Measurements from ENCODE around the gene KBTBD8. TPM values are rescaled to one million over a fixed set of nuclear protein-coding genes. Genes with fewer than 3 reads are reported as not detected.

Gene KBTBD8
- total and polyA plus RNA-seq, 4 donors: 3.0 to 17.1 (median 4.0) TPM

DNA sequence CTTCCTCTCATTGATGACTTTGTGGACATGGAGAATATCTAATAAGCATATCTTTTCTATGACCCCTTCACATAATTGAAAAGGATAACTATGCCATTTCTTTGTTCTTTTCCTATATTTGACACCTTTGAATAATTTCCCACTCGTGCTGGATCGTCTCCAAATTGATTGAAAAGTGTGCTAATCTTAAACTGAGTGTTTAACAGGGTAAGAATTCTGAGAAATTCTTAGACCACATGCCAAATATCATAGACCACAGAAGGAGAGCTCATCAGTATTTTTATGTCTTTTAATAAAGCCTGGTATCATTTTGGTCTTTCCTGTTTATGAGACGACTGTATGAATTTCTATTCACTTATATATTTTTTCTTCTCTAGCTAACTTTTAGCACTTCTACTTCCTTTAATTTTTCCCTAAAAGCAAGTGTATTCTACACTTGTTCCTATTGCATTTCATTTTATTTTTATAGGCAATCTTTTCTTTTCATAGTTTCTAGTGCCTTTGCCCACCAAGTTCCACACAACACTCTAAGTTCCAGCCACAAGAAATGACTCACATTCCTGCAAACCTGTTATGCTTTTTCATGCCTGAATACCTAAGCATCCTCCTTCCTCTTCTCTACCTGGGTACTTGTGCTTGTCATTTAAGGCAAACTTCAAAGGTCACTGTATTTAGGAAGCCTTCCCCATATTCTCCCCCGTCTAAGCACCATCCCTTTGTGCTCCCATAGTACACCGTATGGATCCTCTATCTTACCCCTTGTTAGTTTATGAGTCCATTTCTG lies 30.1 kb downstream of the KBTBD8 start:
- no peak for DNase-seq (ENCODE audit: low read depth in 4 of 6, low spot score in 6 of 6)
- WGBS (ENCODE audit: insufficient coverage): no CpG with 5 or more reads among the region's 5 CpGs
- Histone ChIP-seq H3K27ac (ENCODE audit: low read depth, low read length) (no peak overlapping the region), H3K9me3 (ENCODE audit: control insufficient read depth, insufficient read depth, low read length) (no peaks in the 10 kb centered on the region), H3K36me3 (ENCODE audit: control insufficient read depth, insufficient read depth, low read length) (no peaks in the 10 kb centered on the region), H3K4me1 (ENCODE audit: control insufficient read depth, insufficient read depth, low read length) (no peaks in the 10 kb centered on the region), H3K27me3 (ENCODE audit: control insufficient read depth, insufficient read depth, low read length) (no peaks in the 10 kb centered on the region), H3K4me3 (ENCODE audit: low read depth, low read length) (no peak overlapping the region)

DNA sequence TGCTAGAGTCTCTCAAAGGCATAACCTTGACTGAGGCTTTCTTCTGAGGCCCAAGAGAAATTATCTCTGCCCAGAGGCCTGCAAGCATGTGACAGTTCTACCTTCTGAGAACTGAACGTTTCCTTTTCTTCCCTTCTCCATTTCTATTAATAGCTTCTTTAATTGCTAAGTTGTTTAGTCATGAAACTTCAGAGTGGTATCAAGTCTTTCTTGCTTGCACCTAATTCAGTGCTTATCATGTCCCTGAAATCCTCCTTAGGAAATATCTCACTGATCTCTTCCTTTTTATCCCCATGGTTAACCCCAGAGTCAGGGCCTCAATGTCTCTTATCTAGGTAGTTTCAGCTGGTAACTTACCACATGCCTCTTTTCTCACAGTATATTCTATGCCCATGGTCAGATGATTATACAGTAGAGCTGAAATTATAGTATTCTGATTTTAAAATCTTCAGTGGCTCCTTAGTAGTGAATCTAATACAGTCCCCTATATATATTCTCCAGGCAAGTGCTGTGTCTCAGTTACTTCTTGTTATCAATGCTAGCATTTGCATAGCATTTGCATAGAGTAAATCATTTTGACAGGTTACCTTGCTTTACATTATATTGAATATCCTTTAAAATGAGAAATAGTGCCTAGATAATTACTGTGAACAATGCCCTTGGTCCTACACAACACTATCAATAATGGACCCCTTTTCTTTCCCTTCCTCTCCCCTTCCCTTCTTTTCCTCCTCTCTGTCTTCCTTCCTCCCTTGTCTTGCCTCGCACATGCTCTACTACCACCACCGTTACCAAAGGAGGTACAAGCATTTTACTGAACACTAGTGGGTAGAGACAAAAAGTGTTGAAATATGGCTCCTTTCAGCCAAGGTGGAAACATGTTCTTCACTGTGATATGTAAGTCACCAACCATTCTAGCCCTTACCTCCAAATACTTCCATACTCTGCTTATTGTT lies 33.0 kb downstream of the KBTBD8 start:
- Histone ChIP-seq H3K27me3 (ENCODE audit: control insufficient read depth, insufficient read depth, low read length) (no peaks in the 10 kb centered on the region), H3K27ac (ENCODE audit: low read depth, low read length) (no peak overlapping the region), H3K36me3 (ENCODE audit: control insufficient read depth, insufficient read depth, low read length) (no peaks in the 10 kb centered on the region), H3K4me1 (ENCODE audit: control insufficient read depth, insufficient read depth, low read length) (no peaks in the 10 kb centered on the region), H3K4me3 (ENCODE audit: low read depth, low read length) (no peak overlapping the region), H3K9me3 (ENCODE audit: control insufficient read depth, insufficient read depth, low read length) (no peaks in the 10 kb centered on the region)
- 60% methylated on average over 1 of the region's 3 CpGs for WGBS (ENCODE audit: insufficient coverage)
- DNase-seq (ENCODE audit: low read depth in 4 of 6, low spot score in 6 of 6): no peak

DNA sequence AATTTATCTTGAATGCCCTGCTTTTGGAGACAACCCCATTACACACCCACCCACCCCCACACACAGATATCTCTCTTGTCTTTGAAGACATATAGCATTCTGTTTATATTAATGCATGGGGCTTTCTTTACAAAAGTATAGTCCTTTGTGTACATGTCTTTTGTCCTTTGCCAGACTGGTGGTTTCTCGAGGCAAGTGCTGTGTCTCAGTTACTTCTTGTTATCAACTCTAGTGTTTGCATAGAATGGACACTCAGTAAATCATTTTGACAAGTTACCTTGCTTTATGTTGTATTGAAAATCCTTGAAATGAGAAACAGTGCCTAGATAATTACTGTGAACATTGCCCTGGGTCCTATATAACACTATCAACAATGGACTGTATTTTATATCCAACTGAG lies 33.9 kb downstream of the KBTBD8 start:
- DNase-seq (ENCODE audit: low read depth in 4 of 6, low spot score in 6 of 6): no peak

DNA sequence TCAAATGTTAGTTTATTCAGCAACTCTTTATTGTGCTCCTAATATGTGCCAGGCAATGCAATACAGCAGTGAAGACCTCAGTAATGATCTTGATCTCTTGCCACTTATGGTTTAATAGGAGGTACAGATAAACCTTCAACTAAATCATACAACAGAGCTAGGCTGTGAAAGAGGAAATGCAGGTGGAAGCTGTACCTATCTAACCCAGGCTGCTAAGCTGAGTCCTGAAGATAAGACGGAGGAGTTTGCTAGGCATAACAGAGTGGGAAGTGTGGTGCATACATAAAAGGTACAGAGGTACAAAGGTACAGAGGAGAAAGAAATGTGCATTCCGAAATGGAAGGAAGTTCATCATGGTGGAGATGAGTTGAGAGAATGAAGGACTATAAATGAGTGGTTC lies 35.0 kb downstream of the KBTBD8 start:
- WGBS (ENCODE audit: insufficient coverage): 86% methylated on average over 2 of the region's 2 CpGs

More for the DNA sequence above, 33.9 kb downstream of the KBTBD8 start:
- Histone ChIP-seq H3K4me1 (ENCODE audit: control insufficient read depth, insufficient read depth, low read length) (no peaks in the 10 kb centered on the region), H3K4me3 (ENCODE audit: low read depth, low read length) (no peak overlapping the region), H3K36me3 (ENCODE audit: control insufficient read depth, insufficient read depth, low read length) (no peaks in the 10 kb centered on the region), H3K9me3 (ENCODE audit: control insufficient read depth, insufficient read depth, low read length) (no peaks in the 10 kb centered on the region), H3K27me3 (ENCODE audit: control insufficient read depth, insufficient read depth, low read length) (no peaks in the 10 kb centered on the region), H3K27ac (ENCODE audit: low read depth, low read length) (no peak overlapping the region)
- WGBS (ENCODE audit: insufficient coverage): no CpG with 5 or more reads among the region's 1 CpG

DNA sequence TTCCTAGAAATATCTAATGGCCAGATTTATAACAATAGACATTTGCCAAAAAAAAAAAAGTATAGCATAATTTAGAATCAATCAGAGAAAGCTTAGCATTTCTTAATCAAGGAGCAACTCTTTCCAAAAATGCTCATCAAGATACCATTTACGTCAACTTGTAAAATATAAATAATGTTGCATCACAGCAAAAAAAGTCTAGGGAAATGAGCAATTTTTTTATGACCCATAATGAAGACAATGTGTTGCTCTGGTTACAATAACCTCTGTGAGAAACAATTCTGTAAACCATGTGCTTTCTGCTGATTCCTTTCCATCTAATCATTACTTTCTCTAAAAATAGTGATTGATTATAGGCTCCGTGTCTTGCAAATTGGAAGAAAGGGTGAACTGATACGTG lies 36.3 kb downstream of the KBTBD8 start:
- 60% methylated on average over 1 of the region's 3 CpGs for WGBS (ENCODE audit: insufficient coverage)
- no peak for DNase-seq (ENCODE audit: low read depth in 4 of 6, low spot score in 6 of 6)
- H3K27me3 ChIP-seq (ENCODE audit: control insufficient read depth, insufficient read depth, low read length): no peaks in the 10 kb centered on the region

More for the DNA sequence above, 35.0 kb downstream of the KBTBD8 start:
- no peak overlapping the region for H3K27ac ChIP-seq (ENCODE audit: low read depth, low read length)
- H3K9me3 ChIP-seq (ENCODE audit: control insufficient read depth, insufficient read depth, low read length): no peaks in the 10 kb centered on the region
- no peaks in the 10 kb centered on the region for H3K4me1 ChIP-seq (ENCODE audit: control insufficient read depth, insufficient read depth, low read length)
- H3K27me3 ChIP-seq (ENCODE audit: control insufficient read depth, insufficient read depth, low read length): no peaks in the 10 kb centered on the region
- H3K36me3 ChIP-seq (ENCODE audit: control insufficient read depth, insufficient read depth, low read length): no peaks in the 10 kb centered on the region
- H3K4me3 ChIP-seq (ENCODE audit: low read depth, low read length): no peak overlapping the region
- DNase-seq (ENCODE audit: low read depth in 4 of 6, low spot score in 6 of 6): no peak

DNA sequence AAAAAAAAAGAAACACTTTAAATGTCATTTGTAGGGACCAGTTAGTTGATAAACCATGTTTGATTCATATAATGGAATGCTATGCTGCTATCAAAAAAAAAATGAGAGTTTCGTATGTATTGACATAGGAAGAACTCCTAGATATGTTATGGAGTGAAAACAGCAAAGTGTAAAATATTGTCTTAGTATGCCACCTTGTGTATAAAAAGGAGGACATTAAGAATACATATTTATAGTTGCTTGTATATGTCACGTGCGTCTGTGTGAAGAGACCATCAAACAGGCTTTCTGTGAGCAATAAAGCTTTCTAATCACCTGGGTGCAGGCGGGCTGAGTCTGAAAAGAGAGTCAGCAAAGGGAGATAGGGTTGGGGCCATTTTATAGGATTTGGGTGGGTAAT lies 39.5 kb downstream of the KBTBD8 start:
- no peaks in the 10 kb centered on the region for H3K4me1 ChIP-seq (ENCODE audit: control insufficient read depth, insufficient read depth, low read length)
- H3K36me3 ChIP-seq (ENCODE audit: control insufficient read depth, insufficient read depth, low read length): no peaks in the 10 kb centered on the region
- H3K27ac ChIP-seq (ENCODE audit: low read depth, low read length): no peak overlapping the region
- no peaks in the 10 kb centered on the region for H3K9me3 ChIP-seq (ENCODE audit: control insufficient read depth, insufficient read depth, low read length)
- H3K4me3 ChIP-seq (ENCODE audit: low read depth, low read length): no peak overlapping the region
- no peak for DNase-seq (ENCODE audit: low read depth in 4 of 6, low spot score in 6 of 6)
- no peaks in the 10 kb centered on the region for H3K27me3 ChIP-seq (ENCODE audit: control insufficient read depth, insufficient read depth, low read length)
- WGBS (ENCODE audit: insufficient coverage): 88% methylated on average over 3 of the region's 4 CpGs

More for the DNA sequence above, 36.3 kb downstream of the KBTBD8 start:
- Histone ChIP-seq H3K36me3 (ENCODE audit: control insufficient read depth, insufficient read depth, low read length) (no peaks in the 10 kb centered on the region), H3K4me1 (ENCODE audit: control insufficient read depth, insufficient read depth, low read length) (no peaks in the 10 kb centered on the region), H3K9me3 (ENCODE audit: control insufficient read depth, insufficient read depth, low read length) (no peaks in the 10 kb centered on the region), H3K27ac (ENCODE audit: low read depth, low read length) (no peak overlapping the region), H3K4me3 (ENCODE audit: low read depth, low read length) (no peak overlapping the region)

DNA sequence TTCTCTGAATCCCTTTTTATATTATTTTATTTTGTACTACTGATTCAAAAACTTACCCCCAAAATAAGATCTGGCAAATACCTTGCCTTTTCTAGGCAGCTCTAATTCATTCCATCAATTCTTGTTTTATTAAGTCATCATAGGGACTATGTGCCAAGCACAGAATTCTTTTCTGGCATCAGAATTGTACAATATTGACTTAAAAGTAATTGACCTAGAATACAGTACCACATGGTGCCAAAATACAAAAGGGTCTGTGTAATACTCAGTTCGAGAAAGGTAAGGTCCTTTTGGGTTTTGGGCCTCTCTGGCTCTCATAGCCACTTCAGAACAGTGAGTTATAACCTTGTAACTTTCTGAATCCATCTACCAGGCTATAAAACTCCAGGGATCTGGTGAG lies 46.2 kb downstream of the KBTBD8 start:
- Histone ChIP-seq H3K27ac (ENCODE audit: low read depth, low read length) (no peak overlapping the region), H3K36me3 (ENCODE audit: control insufficient read depth, insufficient read depth, low read length) (no peaks in the 10 kb centered on the region), H3K27me3 (ENCODE audit: control insufficient read depth, insufficient read depth, low read length) (no peaks in the 10 kb centered on the region), H3K4me1 (ENCODE audit: control insufficient read depth, insufficient read depth, low read length) (no peaks in the 10 kb centered on the region), H3K4me3 (ENCODE audit: low read depth, low read length) (no peak overlapping the region), H3K9me3 (ENCODE audit: control insufficient read depth, insufficient read depth, low read length) (no peaks in the 10 kb centered on the region)
- no peak for DNase-seq (ENCODE audit: low read depth in 4 of 6, low spot score in 6 of 6)
- WGBS (ENCODE audit: insufficient coverage): no CpG with 5 or more reads among the region's 1 CpG

DNA sequence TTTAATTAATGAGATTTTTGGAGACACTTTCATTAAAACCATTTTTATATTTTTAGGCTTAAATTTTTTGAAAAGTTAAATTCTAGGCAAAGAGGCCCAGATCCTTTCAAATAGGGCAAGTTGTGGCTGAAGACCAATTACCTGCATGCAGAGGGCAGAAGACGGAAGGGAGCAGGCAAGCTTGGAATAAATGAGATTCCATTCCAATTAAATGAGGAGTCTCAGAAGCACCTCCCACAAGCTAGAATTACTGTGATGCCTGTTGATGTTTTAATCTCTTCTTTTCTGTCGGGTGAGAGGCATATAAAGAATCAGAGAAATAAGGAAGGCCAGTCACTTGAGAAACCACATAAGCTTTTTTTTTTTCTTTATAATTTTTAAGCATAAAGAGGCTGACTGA lies 46.8 kb downstream of the KBTBD8 start:
- no CpG with 5 or more reads among the region's 2 CpGs for WGBS (ENCODE audit: insufficient coverage)
- H3K36me3 ChIP-seq (ENCODE audit: control insufficient read depth, insufficient read depth, low read length): no peaks in the 10 kb centered on the region
- H3K9me3 ChIP-seq (ENCODE audit: control insufficient read depth, insufficient read depth, low read length): no peaks in the 10 kb centered on the region
- H3K4me3 ChIP-seq (ENCODE audit: low read depth, low read length): no peak overlapping the region
- H3K27me3 ChIP-seq (ENCODE audit: control insufficient read depth, insufficient read depth, low read length): no peaks in the 10 kb centered on the region
- H3K27ac ChIP-seq (ENCODE audit: low read depth, low read length): no peak overlapping the region
- no peaks in the 10 kb centered on the region for H3K4me1 ChIP-seq (ENCODE audit: control insufficient read depth, insufficient read depth, low read length)
- DNase-seq (ENCODE audit: low read depth in 4 of 6, low spot score in 6 of 6): no peak

DNA sequence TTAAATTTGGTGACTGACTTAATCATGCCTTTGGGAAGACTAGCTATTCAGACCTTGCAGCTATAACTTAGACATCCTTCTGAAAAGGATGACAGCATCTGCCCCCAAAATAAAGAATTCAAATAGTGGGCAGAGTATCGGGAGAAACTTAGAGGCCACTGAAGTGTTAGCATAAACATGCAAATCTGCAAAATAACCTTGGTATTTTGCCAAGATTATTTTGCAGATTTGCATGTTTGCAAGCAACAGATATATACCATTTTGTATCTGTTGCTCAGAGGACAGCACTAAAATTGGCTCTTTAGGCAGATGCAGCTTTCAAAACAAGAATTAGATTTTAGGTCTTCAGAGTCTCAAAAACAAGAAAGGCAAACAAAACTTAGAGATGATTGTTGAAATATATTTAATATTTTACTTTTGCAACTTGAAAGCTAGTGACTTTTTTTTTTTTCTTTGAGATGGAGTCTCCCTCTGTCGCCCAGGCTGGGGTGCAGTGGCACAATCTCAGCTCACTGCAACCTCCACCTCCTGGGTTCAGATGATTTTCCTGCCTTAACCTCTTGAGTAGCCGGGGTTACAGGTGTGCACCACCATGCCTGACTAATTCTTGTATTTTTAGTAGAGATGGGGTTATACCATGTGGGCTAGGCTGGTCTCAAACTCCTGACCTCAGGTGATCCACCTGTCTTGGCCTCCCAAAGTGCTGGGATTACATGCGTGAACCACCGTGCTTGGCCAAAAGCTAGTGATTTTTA lies 47.8 kb downstream of the KBTBD8 start:
- Histone ChIP-seq H3K27ac (ENCODE audit: low read depth, low read length) (no peak overlapping the region), H3K36me3 (ENCODE audit: control insufficient read depth, insufficient read depth, low read length) (no peaks in the 10 kb centered on the region), H3K9me3 (ENCODE audit: control insufficient read depth, insufficient read depth, low read length) (no peaks in the 10 kb centered on the region), H3K4me3 (ENCODE audit: low read depth, low read length) (no peak overlapping the region), H3K27me3 (ENCODE audit: control insufficient read depth, insufficient read depth, low read length) (no peaks in the 10 kb centered on the region), H3K4me1 (ENCODE audit: control insufficient read depth, insufficient read depth, low read length) (no peaks in the 10 kb centered on the region)
- 50% methylated on average over 1 of the region's 5 CpGs for WGBS (ENCODE audit: insufficient coverage)
- DNase-seq (ENCODE audit: low read depth in 4 of 6, low spot score in 6 of 6): no peak
